ENCODE measurements around the gene SGCD. TPM values are rescaled to one million over a fixed set of nuclear protein-coding genes. Genes with fewer than 3 reads are reported as not detected.
"Not testable (repeated sequence)": the region's sequence is repeated elsewhere in the genome, so short reads cannot be mapped to it uniquely, and the experiment has no call there.

Gene SGCD
- total RNA-seq, 1 donor from 2014 or later: 2.8 TPM

GRCh38 chr5:156624686-156625085 is 297.7 kb downstream of the SGCD start:
- DNase-seq (ENCODE audit: low spot score): no peak

DNA sequence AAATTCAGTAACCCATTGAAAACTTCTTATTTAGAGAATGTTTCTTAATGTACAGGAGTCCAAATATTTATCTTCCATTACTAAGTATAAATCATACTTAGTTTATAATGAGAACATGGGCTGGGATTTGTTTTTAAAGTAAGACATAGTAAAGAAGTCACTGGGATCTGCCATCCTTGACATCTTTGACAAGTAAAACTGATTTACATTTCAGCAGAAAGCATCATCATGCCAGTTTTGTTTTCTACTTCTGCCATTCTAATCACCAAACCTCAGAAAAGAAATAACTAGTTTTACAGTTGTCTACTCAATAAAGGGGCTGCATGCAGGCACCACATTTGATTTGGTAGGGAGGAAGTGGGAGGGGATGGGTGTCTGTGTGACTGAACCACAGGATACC is 301.5 kb downstream of the SGCD start:
- no peak for DNase-seq (ENCODE audit: low spot score)

DNA sequence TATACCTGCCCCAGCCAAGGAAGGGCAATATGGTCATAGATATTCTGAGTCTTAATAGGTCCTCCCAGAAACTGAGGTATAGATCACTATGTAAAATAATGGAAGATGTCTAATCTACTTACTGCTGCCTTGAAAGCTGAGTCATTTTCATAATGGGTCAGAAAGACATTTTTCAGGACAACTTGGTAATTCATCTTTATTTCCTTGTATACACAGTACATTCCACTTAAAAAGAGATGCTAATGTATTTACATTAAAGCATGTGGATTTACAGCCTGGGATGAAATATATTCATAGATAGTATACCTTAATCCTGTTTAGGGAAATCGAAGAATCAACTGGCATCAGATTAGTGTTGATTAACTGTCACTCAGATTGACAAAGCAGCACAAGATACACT is 304.0 kb downstream of the SGCD start:
- DNase-seq (ENCODE audit: low spot score): no peak

- DNase-seq (ENCODE audit: low spot score): no peak
Observed at GRCh38 chr5:156634301-156634700, 307.3 kb downstream of the SGCD start.

DNA sequence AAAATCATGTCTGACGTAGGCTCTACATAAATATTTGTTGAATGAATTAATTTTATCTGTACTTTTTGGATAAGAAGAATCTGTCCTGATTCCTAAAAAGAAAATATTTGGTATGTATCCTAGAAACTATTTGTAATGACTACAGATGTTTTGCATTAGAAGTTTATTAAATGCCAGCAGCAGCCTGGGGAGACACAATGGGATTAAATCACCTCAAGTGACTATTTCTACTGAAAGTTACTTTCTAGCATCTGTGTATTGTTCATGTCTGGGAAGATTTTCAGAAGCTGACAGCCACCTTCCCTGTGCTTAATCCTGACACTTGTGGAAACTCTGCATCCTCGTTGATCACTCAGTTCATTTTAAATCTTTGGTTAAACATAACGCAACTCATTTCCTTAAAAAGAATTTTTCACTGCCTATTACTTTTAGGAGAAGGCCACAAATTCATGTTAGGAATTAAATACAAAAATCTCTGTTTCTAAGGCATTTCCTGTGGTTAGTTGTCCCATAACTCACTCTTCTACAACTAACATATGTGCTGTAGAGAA is 313.8 kb downstream of the SGCD start:
- no peak for DNase-seq (ENCODE audit: low spot score)

- no peak for DNase-seq (ENCODE audit: low spot score)
Observed at GRCh38 chr5:156641686-156642085, 314.7 kb downstream of the SGCD start.

DNA sequence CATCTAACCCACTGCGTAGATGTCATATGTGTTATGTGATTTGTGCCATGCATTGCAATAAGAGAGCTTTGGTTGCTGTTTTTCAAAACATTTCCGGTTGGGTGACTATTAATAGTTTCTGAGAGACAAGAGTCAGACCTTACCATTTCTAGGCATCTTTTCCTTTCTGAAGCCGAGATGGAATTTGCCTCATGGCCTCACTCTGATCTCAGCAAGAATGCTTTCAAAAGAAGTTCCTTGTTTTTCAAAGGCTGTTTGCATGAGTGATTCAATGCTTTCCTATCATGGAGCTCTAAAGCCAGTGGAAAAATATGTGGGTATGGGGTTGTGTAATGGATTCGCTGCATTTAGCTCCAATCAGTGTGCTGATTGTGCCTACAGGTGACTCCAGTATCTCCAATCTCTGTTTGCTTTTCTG is 320.1 kb downstream of the SGCD start:
- no peak for DNase-seq (ENCODE audit: low spot score)

- DNase-seq (ENCODE audit: low spot score): no peak
Observed at GRCh38 chr5:156654444-156654843, 327.5 kb downstream of the SGCD start.

DNA sequence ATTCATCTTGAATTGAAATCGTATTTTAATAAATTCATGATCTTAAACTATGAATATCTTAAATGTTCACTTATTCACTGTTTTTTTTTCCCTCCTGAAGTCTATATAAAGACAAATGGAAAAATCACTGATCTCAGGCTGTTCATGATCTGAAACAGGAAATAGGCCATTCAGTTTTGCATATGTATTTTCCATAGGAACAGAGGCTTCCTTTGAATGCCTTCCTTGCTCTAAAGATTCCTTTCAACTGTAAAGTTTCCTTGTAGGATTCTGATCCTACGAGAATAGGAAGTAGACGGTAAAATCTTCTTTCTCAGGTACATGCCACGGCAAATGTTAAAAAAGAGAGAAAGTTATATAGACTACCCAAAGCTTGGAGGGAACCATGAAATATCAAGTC is 328.8 kb downstream of the SGCD start:
- no peak for DNase-seq (ENCODE audit: low spot score)

DNA sequence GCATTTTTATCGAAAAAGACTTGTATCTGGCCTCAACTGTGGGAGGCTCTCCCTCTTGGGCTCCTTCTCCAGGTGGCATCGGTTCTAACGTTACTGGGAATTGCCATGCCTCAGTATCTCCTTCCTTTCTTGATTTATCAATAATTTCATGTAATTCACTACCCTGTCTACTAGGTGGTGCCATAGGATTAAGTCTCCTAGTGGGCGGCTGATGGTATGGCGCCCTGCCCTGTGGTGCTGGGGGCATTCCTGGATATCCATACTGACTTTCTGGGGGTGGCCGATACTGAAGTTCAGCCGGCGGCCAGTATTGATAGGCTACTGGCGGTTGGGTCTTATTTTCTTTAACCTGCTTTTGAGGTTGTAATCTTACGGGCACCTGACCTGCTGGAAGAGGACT is 337.9 kb downstream of the SGCD start:
- DNase-seq (ENCODE audit: low spot score): not testable (repeated sequence)

DNA sequence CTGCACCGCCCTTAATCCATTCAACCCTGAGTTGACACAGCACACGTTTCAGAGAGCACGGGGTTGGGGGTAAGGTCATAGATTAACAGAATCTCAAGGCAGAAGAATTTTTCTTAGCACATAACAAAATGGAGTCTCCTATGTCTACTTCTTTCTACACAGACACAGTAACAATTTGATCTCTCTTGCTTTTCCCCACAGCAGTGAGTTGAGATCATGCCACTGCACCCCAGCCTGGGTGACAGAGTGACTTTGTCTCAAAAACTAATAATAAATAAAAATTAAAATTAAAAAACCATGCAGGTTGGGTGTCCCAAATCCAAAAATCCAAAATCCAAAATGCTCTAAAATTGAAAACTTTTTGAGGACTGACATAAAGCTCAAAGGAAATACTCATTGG is 339.7 kb downstream of the SGCD start:
- DNase-seq (ENCODE audit: low spot score): not testable (repeated sequence)

DNA sequence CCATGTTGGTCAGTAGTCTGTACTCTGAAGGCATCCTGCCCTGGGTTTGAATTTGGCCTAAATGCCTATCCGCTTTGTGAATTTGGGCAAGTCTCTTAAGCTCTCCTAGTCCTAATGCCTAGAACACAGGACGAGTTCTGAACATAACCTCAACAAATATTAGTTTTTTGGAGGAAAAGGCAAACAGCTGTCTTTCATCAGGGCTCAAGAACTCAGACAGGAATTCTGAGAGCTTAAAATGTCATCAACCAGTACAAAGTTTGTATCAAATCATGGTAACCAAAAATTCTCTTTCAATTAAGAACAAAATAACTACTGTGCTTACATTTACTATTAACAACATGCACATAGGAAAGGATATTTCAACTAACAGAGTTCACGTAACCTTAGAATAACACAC is 340.7 kb downstream of the SGCD start:
- no peak for DNase-seq (ENCODE audit: low spot score)

DNA sequence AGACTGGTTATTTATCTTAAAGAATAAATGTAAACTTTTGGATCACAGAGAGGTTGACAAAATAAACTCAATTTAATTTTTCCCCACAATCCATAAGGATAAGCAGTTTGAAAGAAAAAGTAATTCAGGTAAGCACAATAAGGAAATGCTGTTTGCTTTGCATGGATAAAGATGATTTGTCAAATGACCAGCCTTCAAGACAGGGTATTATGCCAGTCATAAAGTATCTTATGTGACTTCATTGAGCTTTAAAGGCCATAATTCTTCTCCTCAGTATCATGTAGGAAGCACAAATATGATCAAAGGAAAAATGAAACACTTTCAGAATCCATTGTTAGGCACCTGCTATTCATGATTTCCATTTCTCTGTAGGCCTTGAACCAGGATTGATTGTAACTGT is 342.5 kb downstream of the SGCD start:
- DNase-seq (ENCODE audit: low spot score): no peak

DNA sequence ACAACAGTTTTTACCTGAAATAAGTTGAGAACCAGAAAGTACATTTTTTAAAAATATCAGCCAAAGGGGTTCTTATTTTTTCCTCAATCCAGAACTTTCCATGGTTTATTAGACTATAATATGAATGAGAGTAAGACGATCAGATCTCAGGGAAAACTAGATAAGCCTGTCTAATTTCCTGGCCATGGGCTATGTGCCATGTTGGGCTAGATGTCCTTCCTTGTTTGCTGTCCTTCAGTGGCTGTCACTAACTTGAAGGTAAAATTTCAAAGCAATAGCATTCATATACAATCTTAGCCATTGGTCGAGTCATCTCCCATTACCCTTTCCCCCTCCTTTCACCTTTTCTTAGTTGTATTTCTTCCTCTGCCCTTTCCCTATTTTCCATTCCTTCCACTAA is 343.7 kb downstream of the SGCD start:
- DNase-seq (ENCODE audit: low spot score): no peak

DNA sequence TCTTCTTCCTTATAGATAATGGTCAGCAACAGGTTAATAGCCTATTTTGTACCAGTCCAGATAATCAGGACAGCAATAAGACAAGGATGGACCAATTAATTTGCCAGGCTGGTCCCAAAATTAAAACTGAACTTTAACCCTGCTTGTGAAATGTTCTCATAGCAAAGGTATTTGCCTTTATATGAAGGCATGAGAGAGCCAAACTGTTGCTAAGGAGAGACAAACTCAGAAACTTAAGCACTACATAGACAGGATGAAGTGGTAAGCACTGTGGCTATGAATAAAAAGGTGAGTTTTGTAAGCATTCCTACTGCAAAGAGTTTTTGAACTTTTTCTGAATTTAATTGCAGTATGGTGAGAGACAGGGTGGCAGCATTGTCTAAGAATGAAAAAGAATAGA is 348.4 kb downstream of the SGCD start:
- DNase-seq (ENCODE audit: low spot score): no peak

DNA sequence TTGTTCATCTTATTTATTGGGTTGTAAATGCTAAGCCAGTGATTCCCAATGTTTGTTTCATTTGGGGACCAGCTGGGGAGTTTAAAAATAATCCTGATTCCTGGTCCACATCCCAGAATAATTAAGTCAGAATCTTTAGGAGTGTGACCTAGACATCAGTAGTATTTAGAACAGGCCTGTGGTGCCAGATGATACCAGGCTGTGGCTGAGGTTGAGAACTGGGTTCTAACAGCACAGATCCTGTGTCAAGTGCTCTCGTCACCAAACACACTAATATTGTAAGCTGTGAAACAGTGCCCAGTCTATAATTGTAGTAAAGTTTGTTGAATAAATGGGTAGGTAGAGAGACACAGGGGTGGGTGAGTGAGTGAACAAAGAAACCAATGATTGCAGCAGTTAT is 351.0 kb downstream of the SGCD start:
- no peak for DNase-seq (ENCODE audit: low spot score)

DNA sequence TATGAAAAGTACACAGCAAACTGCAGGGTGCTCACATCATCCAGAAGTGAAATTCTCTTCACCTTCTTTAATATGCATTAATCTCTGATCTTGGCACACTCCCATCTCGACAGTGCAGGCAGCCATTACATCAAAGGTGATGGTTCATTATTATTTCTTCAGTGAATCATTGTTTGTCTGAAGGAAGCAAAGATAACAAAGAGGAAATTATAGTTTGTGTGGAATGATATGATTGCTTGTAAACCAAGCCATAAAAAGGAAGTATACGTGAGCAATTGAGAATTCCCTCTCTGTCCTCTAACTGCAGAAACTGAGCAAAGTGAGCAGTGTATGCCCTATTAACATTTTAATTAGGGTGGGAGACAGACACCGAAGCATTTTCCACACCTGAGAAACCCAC is 351.5 kb downstream of the SGCD start:
- DNase-seq (ENCODE audit: low spot score): no peak

DNA sequence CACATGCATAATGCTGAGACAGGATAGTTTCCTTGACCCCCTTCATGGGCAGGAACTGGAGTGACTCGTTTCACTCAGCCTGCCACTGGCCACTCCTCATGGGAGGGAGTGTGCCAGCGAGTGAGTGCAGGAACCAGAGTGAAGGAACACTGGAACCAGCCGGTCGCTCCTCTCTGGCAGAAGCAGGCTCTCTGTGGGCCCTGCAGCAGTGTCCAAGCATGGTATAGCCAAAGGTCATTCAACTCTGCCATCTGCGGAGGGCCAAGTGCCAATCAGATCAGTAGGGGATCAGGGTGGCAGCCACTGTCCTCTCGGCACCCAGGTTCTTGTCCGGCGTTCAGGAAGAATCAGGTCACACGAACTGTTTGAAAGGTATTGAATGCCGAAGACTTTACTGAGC is 353.9 kb downstream of the SGCD start:
- no peak for DNase-seq (ENCODE audit: low spot score)

DNA sequence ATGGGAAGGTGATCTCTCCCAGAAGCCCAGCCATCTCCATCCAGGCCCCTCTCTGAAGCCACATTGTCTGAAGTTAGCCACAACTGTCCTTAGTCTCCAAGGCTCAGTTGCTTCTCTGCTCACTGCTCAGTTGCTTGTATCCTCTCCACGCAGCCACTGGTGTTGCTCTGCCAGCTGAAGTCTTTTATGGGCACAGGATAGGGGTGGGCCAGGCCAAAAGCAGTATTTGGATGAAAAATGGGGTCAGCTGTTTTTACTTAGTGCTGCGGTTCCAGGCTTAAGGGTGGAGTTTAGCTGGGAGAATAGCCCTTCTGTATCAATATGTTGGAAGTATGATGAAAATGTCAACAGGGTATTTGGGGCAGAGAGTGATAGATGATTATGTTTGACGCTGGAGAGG is 354.3 kb downstream of the SGCD start:
- DNase-seq (ENCODE audit: low spot score): no peak

GRCh38 chr5:156682971-156683370 is 356.0 kb downstream of the SGCD start:
- DNase-seq (ENCODE audit: low spot score): no peak

- DNase-seq (ENCODE audit: low spot score): no peak
Observed at GRCh38 chr5:156683509-156683908, 356.5 kb downstream of the SGCD start.

DNA sequence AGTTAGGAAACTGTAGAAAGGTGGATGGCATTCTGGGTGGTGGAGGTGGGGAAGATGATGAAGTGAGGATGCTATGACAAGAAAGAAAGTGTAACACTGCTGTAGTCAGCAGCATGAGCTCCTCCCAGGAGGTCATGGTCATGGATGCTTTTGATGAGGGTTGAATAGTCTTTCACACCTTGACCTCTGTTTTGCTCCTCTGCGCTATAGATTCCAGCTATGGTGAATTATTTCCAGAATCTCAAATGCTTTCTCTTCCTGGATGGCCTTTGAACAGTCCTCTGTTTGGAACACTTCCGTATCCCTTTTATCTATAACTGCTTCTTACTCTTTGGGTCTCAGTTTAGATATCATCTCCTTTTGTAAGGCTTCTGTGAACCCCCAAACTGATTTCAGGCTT is 357.3 kb downstream of the SGCD start:
- DNase-seq (ENCODE audit: low spot score): no peak

DNA sequence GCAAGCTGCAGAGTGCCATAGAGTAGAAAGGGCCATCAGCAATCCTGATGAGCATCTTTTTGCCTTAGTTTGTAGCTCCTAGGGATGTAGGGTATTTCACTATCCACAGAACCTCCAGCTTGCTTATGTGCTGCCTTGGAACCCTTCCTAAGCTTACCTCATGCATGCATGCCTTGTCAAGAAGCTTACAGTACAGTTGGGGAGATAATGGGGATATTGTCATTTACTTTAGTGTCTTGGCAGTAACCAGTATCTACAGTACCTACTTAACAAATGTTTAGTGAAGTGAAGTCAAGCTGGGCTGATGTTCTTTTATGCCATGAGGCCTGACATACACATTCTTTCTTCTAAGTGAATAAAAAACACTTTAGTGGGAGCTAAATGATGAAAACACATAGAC is 358.5 kb downstream of the SGCD start:
- DNase-seq (ENCODE audit: low spot score): no peak

- DNase-seq (ENCODE audit: low spot score): no peak
Observed at GRCh38 chr5:156686380-156686779, 359.4 kb downstream of the SGCD start.

- DNase-seq (ENCODE audit: low spot score): no peak
Observed at GRCh38 chr5:156686796-156687195, 359.8 kb downstream of the SGCD start.

Data from ureter (tissue), 1 donor.